HEK293T (cell line): ENCODE results near the gene ZCWPW2.

ENCODE experiments used
- CTCF ChIA-PET: fragments of 350-600 bp; formaldehyde crosslinking; extraction: SDS; loops from one replicate; lab custom pipeline; 2021; ENCODE audit warnings: antibody characterized with exemption, inconsistent platforms; lab: Yijun Ruan, JAX
- POLR2A ChIA-PET: fragments of 350-600 bp; formaldehyde crosslinking; extraction: SDS; loops from one replicate; lab custom pipeline; 2020; ENCODE audit warnings: antibody characterized with exemption, inconsistent platforms; lab: Yijun Ruan, JAX
- DNase-seq: peaks from one replicate; pipeline ENCODE4 v3.0.0; 2012; ENCODE audit warnings: mixed read lengths; ENCODE audit errors: extremely low spot score
- ARNT ChIP-seq: fragments of 450-650 bp; IDR thresholded peaks from 2 replicates; pipeline ENCODE4 v1.6.1; 2017; ENCODE audit warnings: mild to moderate bottlenecking
- BHLHE40 ChIP-seq: fragments of 450-650 bp; IDR thresholded peaks from 2 replicates; pipeline ENCODE4 v1.6.1; 2016; ENCODE audit warnings: mild to moderate bottlenecking, moderate library complexity, borderline replicate concordance
- CTBP1 ChIP-seq: fragments of 450-650 bp; IDR thresholded peaks from 2 replicates; pipeline ENCODE4 v1.6.1; 2016; ENCODE audit warnings: borderline replicate concordance
- ELF4 ChIP-seq: fragments of 450-650 bp; IDR thresholded peaks from 2 replicates; pipeline ENCODE4 v1.6.1; 2017; ENCODE audit warnings: antibody characterized with exemption
- FOXA1 ChIP-seq: fragments of 450-650 bp; IDR thresholded peaks from 2 replicates; pipeline ENCODE4 v1.6.1; 2016; ENCODE audit warnings: mild to moderate bottlenecking
- FOXK2 ChIP-seq: fragments of 450-650 bp; IDR thresholded peaks from 2 replicates; pipeline ENCODE4 v1.6.1; 2016; ENCODE audit warnings: mild to moderate bottlenecking
- FOXM1 ChIP-seq: fragments of 450-650 bp; IDR thresholded peaks from 2 replicates; pipeline ENCODE4 v1.6.1; 2017; ENCODE audit warnings: mild to moderate bottlenecking, borderline replicate concordance
- HDGF ChIP-seq: fragments of 450-650 bp; IDR thresholded peaks from 2 replicates; pipeline ENCODE4 v1.6.1; 2017; ENCODE audit warnings: antibody characterized with exemption, borderline replicate concordance
- L3MBTL2 ChIP-seq: fragments of 450-650 bp; conservative IDR thresholded peaks from 2 replicates; pipeline ENCODE4 v1.6.1; 2016; ENCODE audit warnings: mild to moderate bottlenecking
- LEF1 ChIP-seq: fragments of 450-650 bp; IDR thresholded peaks from 2 replicates; pipeline ENCODE4 v1.6.1; 2017; ENCODE audit warnings: mild to moderate bottlenecking, borderline replicate concordance
- NFRKB ChIP-seq: fragments of 450-650 bp; IDR thresholded peaks from 2 replicates; pipeline ENCODE4 v1.6.1; 2016; ENCODE audit warnings: mild to moderate bottlenecking, moderate library complexity
- PKNOX1 ChIP-seq: fragments of 450-650 bp; IDR thresholded peaks from 2 replicates; pipeline ENCODE4 v1.6.1; 2016
- SP1 ChIP-seq: fragments of 450-650 bp; IDR thresholded peaks from 2 replicates; pipeline ENCODE4 v1.6.1; 2017
- SUZ12 ChIP-seq: fragments of 450-650 bp; IDR thresholded peaks from 2 replicates; pipeline ENCODE4 v1.6.1; 2016; ENCODE audit warnings: mild to moderate bottlenecking
- TARDBP ChIP-seq: fragments of 450-650 bp; IDR thresholded peaks from 2 replicates; pipeline ENCODE4 v1.6.1; 2016
- ZNF384 ChIP-seq: fragments of 450-650 bp; IDR thresholded peaks from 2 replicates; pipeline ENCODE4 v1.6.1; 2016

The ZCWPW2 gene

DNA sequence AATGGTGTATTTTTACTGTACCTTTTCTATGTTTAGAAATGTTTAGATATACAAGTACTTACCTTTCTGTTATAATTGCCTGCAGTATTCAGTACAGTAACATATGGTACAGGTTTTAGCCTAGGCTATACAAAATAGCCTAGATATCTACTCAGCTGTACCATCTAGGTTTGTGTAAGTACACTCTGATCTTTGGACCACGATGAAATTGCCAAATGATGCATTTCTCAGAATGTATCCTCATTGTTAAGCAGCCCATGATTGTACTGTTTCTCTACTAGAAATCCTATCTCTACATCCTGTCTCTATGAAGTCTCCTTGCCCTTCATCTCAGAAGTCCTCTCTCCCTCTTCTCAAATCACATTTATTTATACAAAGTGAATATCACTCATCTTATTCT, 32.8 kb upstream of the ZCWPW2 start:
- POLR2A ChIA-PET: no interaction called here
- DNase-seq: no peak
- CTCF ChIA-PET: no interaction called here
- TF ChIP-seq BHLHE40 (no peak), SP1 (no peak)

GRCh38 chr3:28316226-28316625, 32.3 kb upstream of the ZCWPW2 start:
- ChIA-PET POLR2A (no interaction called here), CTCF (no interaction called here)
- DNase-seq: no peak
- no peak for TF ChIP-seq ELF4
- no peak for TF ChIP-seq TARDBP
- no peak for TF ChIP-seq FOXK2
- no peak for TF ChIP-seq ZNF384
- no peak for TF ChIP-seq ARNT

- DNase-seq: peak; percentile 60
- CTCF ChIA-PET: interaction anchor here (0.5 to 0.9 kb wide), 3 partner anchors 11 to 595 kb away, joined by 3 to 4 read pairs (median 4); partner anchors contain the start of gene EOMES
- POLR2A ChIA-PET: no interaction called here
- TF ChIP-seq FOXK2 (no peak), ELF4 (no peak), ZNF384 (no peak)
Observed at GRCh38 chr3:28317438-28318022, 31.0 kb upstream of the ZCWPW2 start.

- no peak for DNase-seq
- TF ChIP-seq CTBP1: no peak
- no peak for TF ChIP-seq ZNF384
- TF ChIP-seq ARNT: no peak
- TF ChIP-seq FOXK2: no peak
- no peak for TF ChIP-seq SUZ12
- no peak for TF ChIP-seq L3MBTL2
- TF ChIP-seq HDGF: no peak
- no peak for TF ChIP-seq FOXA1
- TF ChIP-seq PKNOX1: no peak
- TF ChIP-seq NFRKB: no peak
- TF ChIP-seq SP1: no peak
- TF ChIP-seq FOXM1: no peak
- TF ChIP-seq BHLHE40: no peak
- no peak for TF ChIP-seq ELF4
- no peak for TF ChIP-seq TARDBP
- TF ChIP-seq LEF1: no peak
- POLR2A ChIA-PET: no interaction called here
- CTCF ChIA-PET: interaction anchor here (1.3 to 2.0 kb wide), 2 partner anchors 14 to 609 kb away, joined by 4 to 5 read pairs; no protein-coding TSS in a partner anchor
Observed at GRCh38 chr3:28320981-28321380, 27.5 kb upstream of the ZCWPW2 start.

DNA sequence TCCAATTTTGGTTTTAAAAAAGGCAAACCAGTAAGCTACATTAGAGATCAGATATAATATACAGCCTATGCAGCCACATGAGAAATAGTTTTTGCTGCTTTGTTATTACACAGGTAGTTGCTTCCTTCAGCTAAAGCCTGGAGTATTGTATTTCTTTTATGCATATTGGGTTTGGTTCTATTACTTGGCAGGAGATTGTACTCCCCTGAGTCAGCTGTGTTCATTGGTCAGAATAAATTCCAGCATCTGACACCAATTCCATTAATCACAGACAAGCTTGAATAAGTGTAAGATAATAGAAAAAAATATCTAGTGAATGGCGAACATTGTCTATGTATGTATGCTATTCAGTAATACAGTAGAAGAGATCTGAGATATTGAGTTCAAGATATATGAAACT, 26.1 kb upstream of the ZCWPW2 start:
- DNase-seq: no peak
- CTCF ChIA-PET: interaction anchor here (2.0 kb wide), 1 partner anchor 610 kb away, joined by 5 read pairs; no protein-coding TSS in a partner anchor
- POLR2A ChIA-PET: no interaction called here
- TF ChIP-seq ELF4 (no peak), PKNOX1 (no peak), ZNF384 (no peak), NFRKB (no peak), SUZ12 (no peak), FOXM1 (no peak), SP1 (no peak), CTBP1 (no peak), L3MBTL2 (no peak), LEF1 (no peak), FOXK2 (no peak), TARDBP (no peak)

DNA sequence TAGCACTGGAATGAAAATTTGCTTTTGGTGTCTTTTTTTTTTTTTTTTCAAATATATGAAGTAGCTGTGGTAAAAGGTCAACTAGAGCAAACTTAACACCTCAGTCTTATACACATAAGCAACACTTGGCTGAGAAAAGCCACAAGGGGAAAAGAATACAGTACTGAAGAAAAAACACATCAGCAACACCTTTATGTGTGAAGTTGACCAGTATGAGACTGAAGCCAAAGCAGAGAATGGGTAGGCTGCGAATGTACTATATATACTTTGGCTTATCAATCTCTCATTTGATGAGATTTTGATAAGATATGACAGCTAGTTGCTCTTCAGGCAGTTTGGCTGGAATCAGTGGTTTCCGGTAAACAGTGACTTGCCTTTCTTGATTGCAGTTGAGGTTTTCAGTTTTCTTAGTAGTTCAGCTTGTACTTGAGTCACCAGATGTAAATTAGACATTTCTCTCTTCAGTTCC, 22.0 kb upstream of the ZCWPW2 start:
- CTCF ChIA-PET: interaction anchor here (0.8 kb wide), 1 partner anchor 611 kb away, joined by 4 read pairs; no protein-coding TSS in a partner anchor
- TF ChIP-seq FOXM1 (no peak), PKNOX1 (no peak), L3MBTL2 (no peak), HDGF (no peak), ARNT (no peak), TARDBP (no peak), ZNF384 (no peak), CTBP1 (no peak), NFRKB (no peak), SUZ12 (no peak)
- no peak for DNase-seq
- POLR2A ChIA-PET: no interaction called here
